ENCODE measurements around the gene KRTAP10-10. TPM values are rescaled to one million over a fixed set of nuclear protein-coding genes. Genes with fewer than 3 reads are reported as not detected.

The KRTAP10-10 gene
- total and polyA plus RNA-seq, 4 donors = not detected

DNA sequence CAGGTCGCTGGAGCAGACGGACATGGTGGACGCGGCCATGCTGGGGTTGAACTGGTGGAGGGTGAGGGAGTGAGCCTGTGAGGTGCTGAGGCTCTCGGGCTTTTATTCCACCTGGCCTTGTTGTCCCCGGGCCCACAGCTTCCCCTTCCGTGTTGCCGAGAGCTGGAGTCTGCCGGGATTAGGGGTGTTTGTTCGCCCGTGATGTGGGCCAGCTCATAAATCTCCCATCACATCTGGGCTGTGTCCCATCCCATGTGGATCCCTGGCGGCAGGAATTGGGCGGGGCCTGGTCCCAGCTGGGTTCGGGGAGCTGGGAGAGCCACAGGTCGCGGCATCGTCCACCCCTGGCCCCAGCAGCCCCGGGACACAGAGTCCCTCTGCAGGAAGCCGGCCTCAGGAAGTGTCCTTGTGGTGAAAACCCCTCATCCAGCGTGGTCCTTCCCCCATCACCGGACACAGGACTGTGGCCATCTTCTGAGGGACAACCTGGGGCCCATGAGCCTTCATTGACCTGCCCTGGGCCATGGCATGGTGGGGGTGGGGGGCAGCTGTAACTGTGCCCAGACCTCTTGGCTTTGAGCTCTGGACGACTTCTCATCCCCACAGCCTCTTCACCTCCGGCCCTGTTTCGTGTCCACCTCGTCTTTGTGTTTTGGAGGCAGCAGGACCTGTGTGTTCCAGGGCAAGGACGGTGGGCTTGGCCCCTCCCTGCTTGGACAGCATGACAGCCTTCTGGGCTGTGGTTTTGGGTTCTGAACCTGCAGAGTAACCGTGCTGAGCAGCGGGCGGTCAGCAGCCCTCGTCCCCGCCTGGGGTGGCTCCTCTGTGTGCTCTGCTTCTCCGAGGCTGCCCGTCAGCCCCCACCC lies 44.5 kb upstream of the KRTAP10-10 start, which contains the start of gene KRTAP10-6:
Gene KRTAP10-6, minus strand, starts transcription at position 60 of the 866 bp plus-strand sequence. Its CDS starts 21 bp downstream, at position 39.
- no peak within 1 kb of the TSS for H3K4me3 ChIP-seq (ENCODE audit: low read depth in 1 of 3, low read length in 3 of 3)
- no peak within 1 kb of the TSS for H3K9ac ChIP-seq (ENCODE audit: low read depth in 1 of 2, low read length in 2 of 2)
- peaks cover 1 to 27% (median 16%) of the 10 kb centered on the region in 4 donors for H3K4me1 ChIP-seq (ENCODE audit: control insufficient read depth in 4 of 4, insufficient read depth in 4 of 4, low read length in 3 of 4)
- H3K27ac ChIP-seq (ENCODE audit: low read depth in 1 of 2, low read length in 2 of 2) = peak within 1 kb of the TSS; percentile 55 to 65
- peak; percentile 32 for DNase-seq (ENCODE audit: low spot score)
- 72% methylated on average over 33 of the region's 33 CpGs for WGBS
- no peaks in the 10 kb centered on the region for H3K27me3 ChIP-seq (ENCODE audit: control insufficient read depth in 4 of 4, insufficient read depth in 4 of 4, low read length in 3 of 4)
- no peaks in the 10 kb centered on the region for H3K36me3 ChIP-seq (ENCODE audit: control insufficient read depth in 4 of 4, insufficient read depth in 3 of 4, low read depth in 1 of 4, low read length in 3 of 4)
- H3K9me3 ChIP-seq (ENCODE audit: control insufficient read depth in 4 of 4, low read length in 3 of 4) = no peaks in the 10 kb centered on the region
- TF ChIP-seq EGR1 (IDR thresholded peaks at IDR 0.05; ENCODE audit: low read depth in 2 of 2) (no peak), JUND (IDR thresholded peaks at IDR 0.05) (no peak), HNF4A (conservative IDR thresholded peaks at IDR 0.05) (no peak), GABPA (IDR thresholded peaks at IDR 0.05 in 1 of 2, conservative IDR thresholded peaks at IDR 0.05 in 1 of 2) (no peak), FOXA1 (IDR thresholded peaks at IDR 0.05) (no peak), NR2F2 (IDR thresholded peaks at IDR 0.05) (no peak), REST (IDR thresholded peaks at IDR 0.05) (no peak), RXRA (IDR thresholded peaks at IDR 0.05) (no peak), YY1 (IDR thresholded peaks at IDR 0.05) (no peak), HNF4G (IDR thresholded peaks at IDR 0.05) (no peak), RAD21 (IDR thresholded peaks at IDR 0.05) (no peak), SP1 (IDR thresholded peaks at IDR 0.05) (no peak), ZBTB33 (IDR thresholded peaks at IDR 0.05) (no peak), TAF1 (conservative IDR thresholded peaks at IDR 0.05) (no peak), FOXA2 (IDR thresholded peaks at IDR 0.05) (no peak)
- TF ChIP-seq, protein P1, sequence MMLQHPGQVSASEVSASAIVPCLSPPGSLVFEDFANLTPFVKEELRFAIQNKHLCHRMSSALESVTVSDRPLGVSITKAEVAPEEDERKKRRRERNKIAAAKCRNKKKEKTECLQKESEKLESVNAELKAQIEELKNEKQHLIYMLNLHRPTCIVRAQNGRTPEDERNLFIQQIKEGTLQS (IDR thresholded peaks at IDR 0.05) = no peak
- TF ChIP-seq, protein P2, sequence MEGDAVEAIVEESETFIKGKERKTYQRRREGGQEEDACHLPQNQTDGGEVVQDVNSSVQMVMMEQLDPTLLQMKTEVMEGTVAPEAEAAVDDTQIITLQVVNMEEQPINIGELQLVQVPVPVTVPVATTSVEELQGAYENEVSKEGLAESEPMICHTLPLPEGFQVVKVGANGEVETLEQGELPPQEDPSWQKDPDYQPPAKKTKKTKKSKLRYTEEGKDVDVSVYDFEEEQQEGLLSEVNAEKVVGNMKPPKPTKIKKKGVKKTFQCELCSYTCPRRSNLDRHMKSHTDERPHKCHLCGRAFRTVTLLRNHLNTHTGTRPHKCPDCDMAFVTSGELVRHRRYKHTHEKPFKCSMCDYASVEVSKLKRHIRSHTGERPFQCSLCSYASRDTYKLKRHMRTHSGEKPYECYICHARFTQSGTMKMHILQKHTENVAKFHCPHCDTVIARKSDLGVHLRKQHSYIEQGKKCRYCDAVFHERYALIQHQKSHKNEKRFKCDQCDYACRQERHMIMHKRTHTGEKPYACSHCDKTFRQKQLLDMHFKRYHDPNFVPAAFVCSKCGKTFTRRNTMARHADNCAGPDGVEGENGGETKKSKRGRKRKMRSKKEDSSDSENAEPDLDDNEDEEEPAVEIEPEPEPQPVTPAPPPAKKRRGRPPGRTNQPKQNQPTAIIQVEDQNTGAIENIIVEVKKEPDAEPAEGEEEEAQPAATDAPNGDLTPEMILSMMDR (IDR thresholded peaks at IDR 0.05; ENCODE audit: low read depth, low read length, missing input control) = no peak

Measured in liver (tissue), 9 donors.